HAP-1 (cell line): ENCODE measurements around the gene CFAP97D2.
"Not testable (repeated sequence)": the region's sequence is repeated elsewhere in the genome, so short reads cannot be mapped to it uniquely, and the experiment has no call there.

Experiments
- DNase-seq, 2 experiments: peaks; one replicate each; pipeline ENCODE4 v3.0.0-alpha.2; 2016 to 2020; ENCODE audit warnings: low spot score in 2 of 2
- H3K27me3 ChIP-seq: fragments of 250-450 bp; sonication (Bioruptor Pico); 2 replicates; pipeline ENCODE4 v1.5.1; 2020; ENCODE audit warnings: low read depth, mild to moderate bottlenecking, moderate library complexity
- H3K36me3 ChIP-seq: fragments of 250-450 bp; sonication (Bioruptor Pico); replicated peaks from 2 replicates; pipeline ENCODE4 v1.5.1; 2020; ENCODE audit warnings: mild to moderate bottlenecking
- H3K4me1 ChIP-seq: fragments of 250-450 bp; sonication (Bioruptor Pico); 2 replicates; pipeline ENCODE4 v1.5.1; 2020; ENCODE audit warnings: mild to moderate bottlenecking
- H3K4me3 ChIP-seq: fragments of 250-450 bp; sonication (Bioruptor Pico); 2 replicates; pipeline ENCODE4 v1.5.1; 2020; ENCODE audit warnings: mild to moderate bottlenecking, moderate library complexity
- H3K9me3 ChIP-seq: fragments of 250-450 bp; sonication (Bioruptor Pico); 2 replicates; pipeline ENCODE4 v1.5.1; 2020; ENCODE audit warnings: mild to moderate bottlenecking, moderate library complexity
- in situ Hi-C: fragments of 300-500 bp; cut with MboI; formaldehyde crosslinking; loops from 3 replicates; pipeline ENCODE4 v1.14.3; 2020; ENCODE audit warnings: low sequenced_read_pairs, inconsistent platforms, mixed read lengths

Gene CFAP97D2

GRCh38 chr13:114148521-114148855, 30.6 kb upstream of the CFAP97D2 start:
- H3K4me1 ChIP-seq, result no peaks in the 10 kb centered on the region

GRCh38 chr13:114148886-114149285, 30.2 kb upstream of the CFAP97D2 start:
- H3K4me1 ChIP-seq, DNase-seq, in situ Hi-C loops, H3K36me3 ChIP-seq, H3K9me3 ChIP-seq, H3K27me3 ChIP-seq, H3K4me3 ChIP-seq: not testable (repeated sequence)

More at GRCh38 chr13:114148521-114148855, 30.6 kb upstream of the CFAP97D2 start:
- Histone ChIP-seq H3K27me3 (no peaks in the 10 kb centered on the region), H3K36me3 (no peaks in the 10 kb centered on the region), H3K4me3 (no peak overlapping the region), H3K9me3 (no peaks in the 10 kb centered on the region)
- DNase-seq, result no peak
- in situ Hi-C loops, result no loop called here

DNA sequence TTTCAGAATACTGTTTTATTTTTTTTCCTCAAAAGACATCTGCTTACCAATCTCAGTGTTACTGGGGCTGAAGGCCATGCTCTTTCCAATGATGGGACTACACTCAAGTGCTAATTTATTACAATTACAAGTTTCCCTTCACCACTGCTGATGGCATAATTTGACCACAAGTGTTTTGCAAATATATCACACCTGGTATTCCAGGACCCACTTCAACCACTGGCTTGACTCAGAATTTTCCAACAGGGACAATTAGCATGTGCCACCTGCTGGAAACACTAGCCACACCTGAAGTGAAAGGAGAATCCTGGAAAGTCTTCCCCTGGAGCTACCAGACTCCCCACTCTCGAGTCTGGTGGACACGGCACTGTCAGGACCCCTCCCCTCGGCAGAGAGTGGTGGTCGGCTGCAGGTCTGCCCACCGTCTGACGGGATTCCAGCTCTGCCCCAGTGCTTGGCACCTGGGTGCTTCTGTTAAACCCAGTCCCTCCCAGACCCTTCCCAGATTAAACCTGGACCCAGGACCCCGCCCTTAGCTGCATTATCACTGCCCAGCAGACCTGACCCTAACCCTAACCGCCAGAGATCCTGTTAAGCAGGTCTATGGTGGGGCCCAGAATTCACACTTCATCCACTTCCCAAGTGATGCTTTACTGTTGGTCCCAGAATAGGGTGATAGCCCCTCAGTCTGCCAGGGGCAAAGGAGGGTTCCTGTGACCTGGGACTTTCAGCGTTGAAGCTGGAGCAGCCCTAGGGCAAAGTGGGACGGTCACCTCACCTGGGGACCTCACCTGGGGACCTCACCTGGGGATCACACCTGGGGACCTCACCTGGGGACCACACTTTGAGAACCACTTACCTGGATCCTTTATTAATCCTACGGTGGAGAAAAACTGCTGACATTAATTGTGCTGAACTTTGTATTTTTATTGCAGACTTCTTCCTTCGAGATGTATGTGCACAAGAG, 29.0 kb upstream of the CFAP97D2 start:
- Histone ChIP-seq H3K9me3 (no peaks in the 10 kb centered on the region), H3K4me3 (no peak overlapping the region), H3K4me1 (no peaks in the 10 kb centered on the region), H3K36me3 (no peaks in the 10 kb centered on the region), H3K27me3 (no peaks in the 10 kb centered on the region)
- in situ Hi-C loops, result no loop called here
- no peak for DNase-seq

DNA sequence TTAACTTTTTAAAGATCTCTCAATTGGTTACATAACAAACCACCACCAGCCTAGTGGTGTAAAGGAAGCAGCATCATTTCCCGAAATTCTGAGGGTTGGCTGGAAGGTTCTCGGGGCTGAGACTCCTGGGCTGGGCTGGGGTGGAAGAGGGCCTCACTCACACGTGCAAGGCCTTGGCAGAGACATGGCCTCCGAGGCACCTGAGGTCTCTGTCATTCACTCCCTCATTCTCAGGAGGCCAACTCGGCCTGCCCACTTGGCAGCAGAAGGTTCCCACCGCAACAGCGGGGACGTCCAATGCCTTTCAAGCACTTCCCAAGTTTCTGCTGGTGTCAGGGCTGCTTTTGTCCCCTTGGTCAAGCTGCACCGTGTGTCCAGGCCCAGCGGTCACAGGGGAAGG, 28.0 kb upstream of the CFAP97D2 start:
- no peaks in the 10 kb centered on the region for H3K9me3 ChIP-seq
- no peak for DNase-seq
- H3K4me1 ChIP-seq, result no peaks in the 10 kb centered on the region
- no peaks in the 10 kb centered on the region for H3K36me3 ChIP-seq
- no peak overlapping the region for H3K4me3 ChIP-seq
- in situ Hi-C loops, result no loop called here
- H3K27me3 ChIP-seq, result no peaks in the 10 kb centered on the region

- no peak for DNase-seq
- H3K36me3 ChIP-seq, result no peaks in the 10 kb centered on the region
- in situ Hi-C loops, result no loop called here
- no peak overlapping the region for H3K4me3 ChIP-seq
- H3K9me3 ChIP-seq, result no peaks in the 10 kb centered on the region
- no peaks in the 10 kb centered on the region for H3K4me1 ChIP-seq
- H3K27me3 ChIP-seq, result no peaks in the 10 kb centered on the region
These were observed 27.3 kb upstream of the CFAP97D2 start for GRCh38 chr13:114151565-114152284.

DNA sequence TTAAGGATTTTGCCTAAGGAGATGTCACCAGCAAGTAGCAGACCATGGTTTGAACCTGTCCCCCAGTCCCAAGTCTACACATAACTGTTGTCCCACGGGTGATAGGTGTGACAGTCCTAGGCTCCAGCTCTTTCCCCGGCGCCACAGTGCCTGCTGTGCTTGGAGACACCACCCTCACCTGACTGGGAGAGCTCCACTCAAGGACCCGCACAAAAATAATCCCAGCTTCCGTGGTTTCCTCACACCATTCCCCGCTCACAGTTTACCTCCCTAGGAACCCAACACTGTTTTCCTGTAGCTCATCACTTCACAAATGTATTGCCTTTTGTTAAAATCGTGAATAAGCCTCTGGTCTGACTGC, 26.8 kb upstream of the CFAP97D2 start:
- in situ Hi-C loops, result no loop called here
- H3K4me1 ChIP-seq, result no peaks in the 10 kb centered on the region
- no peak for DNase-seq

GRCh38 chr13:114152831-114153371, 26.2 kb upstream of the CFAP97D2 start:
- Histone ChIP-seq H3K4me3 (no peak overlapping the region), H3K27me3 (no peaks in the 10 kb centered on the region), H3K9me3 (no peaks in the 10 kb centered on the region), H3K36me3 (no peaks in the 10 kb centered on the region), H3K4me1 (no peaks in the 10 kb centered on the region)
- no peak for DNase-seq
- in situ Hi-C loops, result no loop called here

More for the DNA sequence above, 26.8 kb upstream of the CFAP97D2 start:
- H3K27me3 ChIP-seq, result no peaks in the 10 kb centered on the region
- H3K9me3 ChIP-seq, result no peaks in the 10 kb centered on the region
- H3K36me3 ChIP-seq, result no peaks in the 10 kb centered on the region
- H3K4me3 ChIP-seq, result no peak overlapping the region

DNA sequence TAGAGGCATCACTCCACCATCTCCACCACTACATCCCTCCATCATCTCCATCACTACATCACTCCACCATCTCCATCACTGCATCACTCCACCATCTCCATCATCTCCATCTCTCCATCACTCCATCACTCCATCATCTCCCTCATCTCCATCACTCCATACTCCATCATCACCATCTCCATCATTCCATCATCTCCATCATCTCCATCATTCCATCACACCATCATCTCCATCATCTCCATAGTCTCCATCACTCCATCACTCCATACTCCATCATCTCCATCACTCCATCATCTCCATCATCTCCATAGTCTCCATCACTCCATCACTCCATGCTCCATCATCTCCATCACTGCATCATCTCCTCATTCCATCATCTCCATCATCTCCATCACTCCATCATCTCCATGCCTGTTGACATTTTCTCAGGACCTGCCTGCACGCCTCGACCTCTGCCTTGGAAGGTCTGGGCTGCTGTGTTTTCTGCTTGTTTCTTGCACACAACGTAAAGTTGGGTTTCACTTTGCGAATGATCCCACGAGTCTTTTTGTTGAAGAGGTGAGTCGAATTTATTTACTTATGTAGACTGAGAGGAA, 25.5 kb upstream of the CFAP97D2 start:
- DNase-seq, result no peak
- no peak overlapping the region for H3K4me3 ChIP-seq
- H3K9me3 ChIP-seq, result no peaks in the 10 kb centered on the region
- H3K4me1 ChIP-seq, result no peaks in the 10 kb centered on the region
- H3K27me3 ChIP-seq, result no peaks in the 10 kb centered on the region
- no peaks in the 10 kb centered on the region for H3K36me3 ChIP-seq
- in situ Hi-C loops, result no loop called here

GRCh38 chr13:114154476-114154875, 24.6 kb upstream of the CFAP97D2 start:
- Histone ChIP-seq H3K36me3 (no peaks in the 10 kb centered on the region), H3K4me1 (no peaks in the 10 kb centered on the region), H3K4me3 (no peak overlapping the region), H3K9me3 (no peaks in the 10 kb centered on the region), H3K27me3 (no peaks in the 10 kb centered on the region)
- DNase-seq, result no peak
- in situ Hi-C loops, result no loop called here

DNA sequence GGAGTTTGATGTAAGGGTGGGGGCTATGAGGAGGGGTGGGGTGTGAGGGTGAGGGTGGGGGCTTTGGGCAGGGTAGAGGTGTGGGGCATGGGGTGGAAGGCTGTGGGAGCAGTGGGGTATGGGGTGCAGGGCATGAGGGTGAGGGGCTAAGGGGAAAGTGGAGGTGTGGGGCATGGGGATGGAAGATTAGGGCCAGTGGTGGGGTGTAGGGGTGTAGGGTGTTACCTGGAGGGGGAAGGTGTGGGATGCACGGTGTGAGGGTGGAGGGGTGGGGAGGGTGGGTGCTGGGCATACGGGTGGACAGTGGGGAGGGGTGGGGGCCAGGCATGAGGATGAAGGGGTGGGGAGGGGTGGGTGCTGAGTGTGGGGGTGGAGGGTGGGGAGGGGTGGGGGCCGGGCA, 23.7 kb upstream of the CFAP97D2 start:
- no peak overlapping the region for H3K4me3 ChIP-seq
- H3K36me3 ChIP-seq, result no peaks in the 10 kb centered on the region
- no peaks in the 10 kb centered on the region for H3K9me3 ChIP-seq
- no peaks in the 10 kb centered on the region for H3K27me3 ChIP-seq
- no peaks in the 10 kb centered on the region for H3K4me1 ChIP-seq
- in situ Hi-C loops, result no loop called here
- no peak for DNase-seq

- H3K27me3 ChIP-seq, result no peaks in the 10 kb centered on the region
- DNase-seq, result no peak
- H3K4me3 ChIP-seq, result no peak overlapping the region
- H3K9me3 ChIP-seq, result no peaks in the 10 kb centered on the region
- in situ Hi-C loops, result no loop called here
- H3K36me3 ChIP-seq, result no peaks in the 10 kb centered on the region
- no peaks in the 10 kb centered on the region for H3K4me1 ChIP-seq
These were observed 22.9 kb upstream of the CFAP97D2 start for GRCh38 chr13:114155926-114156883.

DNA sequence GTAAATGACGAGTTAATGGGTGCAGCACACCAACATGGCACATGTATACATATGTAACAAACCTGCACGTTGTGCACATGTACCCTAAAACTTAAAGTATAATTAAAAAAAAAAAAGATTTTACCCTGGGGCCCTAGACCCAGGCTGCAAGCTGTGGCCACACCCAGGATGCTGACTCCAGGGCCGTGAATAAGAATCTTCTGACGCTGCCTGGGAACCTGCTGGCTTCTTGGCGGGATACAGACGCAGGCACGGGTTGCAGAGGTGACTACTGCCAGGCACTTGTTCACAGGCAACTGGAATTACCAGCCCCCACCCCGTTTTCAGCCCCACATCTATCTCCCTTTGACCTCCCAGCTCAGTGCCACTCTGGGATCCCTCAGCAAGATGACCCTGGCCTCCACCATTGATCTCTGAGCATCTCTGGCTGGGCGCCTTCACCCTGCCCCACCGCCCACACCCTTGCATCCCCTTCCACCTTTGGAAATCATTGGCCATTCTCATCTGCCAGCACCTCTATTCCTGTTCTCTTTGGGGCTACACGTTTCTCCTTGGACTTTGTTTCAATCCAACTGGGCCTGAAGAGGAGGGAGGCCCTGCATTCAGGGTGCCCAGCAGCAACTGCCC, 21.1 kb upstream of the CFAP97D2 start:
- Histone ChIP-seq H3K27me3 (peaks cover 5% of the 10 kb centered on the region; the same call in 1 of the 2 replicates), H3K4me3 (no peak overlapping the region), H3K4me1 (no peaks in the 10 kb centered on the region), H3K36me3 (no peaks in the 10 kb centered on the region), H3K9me3 (no peaks in the 10 kb centered on the region)
- in situ Hi-C loops, result no loop called here
- DNase-seq, result no peak
